GM12874 (cell line): ENCODE measurements around the gene ROR1.

ENCODE experiments used
- TF ChIP-seq, protein P1 (sequence below): IDR thresholded peaks from 2 replicates; pipeline ENCODE4 v1.5.1; 2011; ENCODE audit warnings: low read depth, mild to moderate bottlenecking, control low read depth, low read length, moderate library complexity; ENCODE audit not compliant: insufficient read depth

The ROR1 gene

DNA sequence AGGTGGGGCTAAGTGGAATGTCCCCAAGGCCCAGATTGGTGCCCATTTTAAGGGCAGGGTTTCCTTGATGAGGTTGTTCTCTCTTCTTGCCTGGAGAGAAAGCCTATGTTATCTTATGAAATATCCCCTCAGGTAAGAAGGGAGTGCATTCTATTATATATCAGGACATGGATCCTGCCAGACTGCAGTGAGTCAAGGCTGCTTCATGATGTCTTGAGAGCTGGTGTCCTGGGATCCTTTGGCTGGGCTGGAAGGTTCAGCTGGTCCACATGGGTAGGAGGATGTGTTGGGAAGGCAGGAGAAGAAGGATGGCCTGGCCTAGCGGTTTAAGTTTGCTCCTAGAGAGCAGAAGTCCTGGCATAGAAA, 207.6 kb downstream of the ROR1 start:
- TF ChIP-seq, protein P1, sequence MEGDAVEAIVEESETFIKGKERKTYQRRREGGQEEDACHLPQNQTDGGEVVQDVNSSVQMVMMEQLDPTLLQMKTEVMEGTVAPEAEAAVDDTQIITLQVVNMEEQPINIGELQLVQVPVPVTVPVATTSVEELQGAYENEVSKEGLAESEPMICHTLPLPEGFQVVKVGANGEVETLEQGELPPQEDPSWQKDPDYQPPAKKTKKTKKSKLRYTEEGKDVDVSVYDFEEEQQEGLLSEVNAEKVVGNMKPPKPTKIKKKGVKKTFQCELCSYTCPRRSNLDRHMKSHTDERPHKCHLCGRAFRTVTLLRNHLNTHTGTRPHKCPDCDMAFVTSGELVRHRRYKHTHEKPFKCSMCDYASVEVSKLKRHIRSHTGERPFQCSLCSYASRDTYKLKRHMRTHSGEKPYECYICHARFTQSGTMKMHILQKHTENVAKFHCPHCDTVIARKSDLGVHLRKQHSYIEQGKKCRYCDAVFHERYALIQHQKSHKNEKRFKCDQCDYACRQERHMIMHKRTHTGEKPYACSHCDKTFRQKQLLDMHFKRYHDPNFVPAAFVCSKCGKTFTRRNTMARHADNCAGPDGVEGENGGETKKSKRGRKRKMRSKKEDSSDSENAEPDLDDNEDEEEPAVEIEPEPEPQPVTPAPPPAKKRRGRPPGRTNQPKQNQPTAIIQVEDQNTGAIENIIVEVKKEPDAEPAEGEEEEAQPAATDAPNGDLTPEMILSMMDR: no peak

DNA sequence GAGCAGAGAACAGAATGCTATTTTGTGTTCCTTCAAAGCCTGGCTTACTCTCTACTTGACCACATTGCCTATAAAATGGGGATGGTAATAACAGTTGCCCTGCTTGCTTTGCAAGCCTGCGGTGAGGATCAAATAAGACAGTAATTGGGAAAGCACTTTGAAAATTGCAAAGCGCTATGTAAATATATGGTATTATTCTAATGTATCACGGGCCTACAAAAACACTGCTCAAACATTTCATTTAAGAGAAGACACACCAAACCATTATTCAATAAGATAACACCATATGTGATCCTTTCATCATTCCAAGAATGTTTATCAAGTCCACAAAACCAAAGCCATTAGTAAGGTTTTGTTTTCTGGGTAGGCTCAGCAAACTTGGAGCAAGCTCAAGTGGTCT, 208.4 kb downstream of the ROR1 start:
- TF ChIP-seq, protein P1: no peak

DNA sequence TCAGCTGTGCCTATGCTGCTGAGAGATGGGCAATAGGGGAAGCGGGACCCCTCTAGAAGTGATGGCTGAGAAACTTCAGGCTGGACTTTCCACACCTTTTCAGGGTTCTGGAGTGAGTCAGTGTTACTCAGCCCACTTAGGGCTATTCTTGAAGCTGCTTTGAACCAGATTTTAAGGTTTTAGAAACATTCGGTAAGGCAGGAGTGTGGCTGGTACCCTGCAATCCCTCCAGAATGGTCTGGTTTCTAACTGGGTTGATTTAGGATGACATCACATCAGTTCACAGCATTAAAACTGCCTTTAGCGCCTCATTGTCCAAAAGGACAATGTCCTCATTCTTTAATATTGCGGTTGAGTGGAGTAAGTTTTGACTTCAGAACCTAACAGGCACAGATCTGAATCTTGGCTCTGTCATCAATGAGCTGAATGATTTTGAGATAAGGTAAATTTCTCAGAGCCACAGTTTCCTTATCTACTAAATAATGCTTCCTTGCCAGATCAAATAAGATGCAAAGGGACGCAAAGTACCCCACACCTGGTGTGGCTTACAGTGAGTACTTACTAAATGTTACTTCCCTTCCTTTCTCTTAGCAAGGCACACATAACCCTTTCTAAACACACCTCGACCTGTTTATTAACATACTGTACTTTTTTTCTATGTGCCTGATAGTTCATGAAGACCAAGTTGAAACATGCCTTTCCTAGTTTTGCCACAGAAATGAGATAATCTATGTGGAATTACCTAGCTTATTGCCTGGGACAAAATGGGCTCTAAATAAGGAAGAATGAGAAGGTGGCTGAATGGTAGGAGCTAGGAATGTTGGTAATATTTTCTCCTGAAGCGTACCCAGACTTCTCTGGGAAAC, 209.8 kb downstream of the ROR1 start:
- TF ChIP-seq, protein P1: no peak

DNA sequence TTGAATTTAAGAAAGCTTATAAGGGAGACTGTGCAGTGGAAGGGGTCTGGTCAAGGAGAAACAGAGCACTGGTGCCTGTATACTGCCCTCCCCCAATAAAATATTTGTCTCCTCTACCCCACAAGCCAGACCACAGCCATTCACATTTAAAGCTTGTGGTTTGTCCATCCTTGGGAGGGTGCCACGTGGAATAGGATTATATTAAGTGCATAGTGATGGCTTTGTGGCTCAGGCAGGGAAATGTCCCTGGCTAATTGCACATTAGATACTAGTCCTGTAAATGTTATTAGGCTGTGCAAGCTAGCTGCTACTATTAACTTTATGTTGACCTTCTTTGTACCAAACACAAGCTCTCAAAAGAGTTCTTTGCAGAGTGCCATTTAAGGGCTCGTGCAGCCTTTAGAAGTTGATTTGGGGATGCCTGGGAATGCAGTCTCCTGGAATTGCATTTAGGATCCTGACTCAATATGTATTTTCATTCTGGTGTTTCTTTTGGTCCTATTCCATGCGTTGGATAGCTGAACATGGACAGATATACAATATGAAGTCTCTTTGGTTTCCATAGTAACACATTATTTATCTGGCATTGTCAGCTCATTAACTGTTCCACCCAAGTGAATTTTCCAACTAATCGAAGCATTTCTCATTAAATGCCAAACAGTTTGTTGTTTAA, 210.6 kb downstream of the ROR1 start:
- TF ChIP-seq, protein P1: no peak

DNA sequence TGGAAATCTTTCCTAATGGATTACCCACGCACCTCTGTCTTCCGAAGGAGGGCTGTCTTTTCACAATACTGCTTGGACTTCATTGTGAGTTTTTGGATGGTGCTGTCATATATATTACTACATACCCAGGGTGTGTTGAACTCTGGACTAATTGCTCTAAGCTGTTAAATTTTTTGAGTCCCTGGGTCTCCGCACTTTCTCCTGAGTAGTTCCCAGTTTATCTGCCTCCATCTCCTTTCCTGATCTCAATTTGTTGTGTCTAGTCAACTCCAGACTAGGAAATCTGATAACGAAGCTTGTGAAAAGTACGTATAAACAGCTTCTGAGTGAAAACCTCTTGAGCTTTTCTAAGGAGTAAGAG, 211.1 kb downstream of the ROR1 start:
- TF ChIP-seq, protein P1: no peak

DNA sequence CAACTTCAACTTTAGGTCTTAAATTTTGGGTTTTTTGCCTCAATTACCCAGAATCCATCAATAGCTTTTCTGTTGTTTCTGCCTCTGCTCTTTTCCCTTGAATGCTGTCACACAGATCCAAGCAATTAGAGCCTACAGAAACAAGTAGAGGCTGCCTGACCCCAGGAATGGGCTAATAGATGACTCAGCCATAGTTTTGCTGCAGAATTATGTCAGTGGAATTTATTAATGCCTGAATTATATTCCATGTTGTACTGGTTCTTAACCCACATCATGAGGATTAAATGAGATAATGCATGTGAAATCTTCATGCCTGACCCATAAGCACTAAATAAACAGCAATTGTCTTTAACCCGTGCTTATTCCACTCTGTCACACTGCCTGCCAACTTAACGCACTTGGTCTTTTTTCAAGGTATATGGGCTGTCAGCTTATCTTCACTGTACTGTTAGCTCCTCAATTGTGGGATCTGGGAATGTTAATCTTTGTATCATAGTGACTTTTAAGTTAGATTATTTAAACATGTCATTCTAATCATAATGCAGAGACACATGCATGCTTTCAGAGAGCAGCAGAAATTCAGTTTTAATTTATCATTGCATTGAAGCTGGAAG, 213.3 kb downstream of the ROR1 start:
- TF ChIP-seq, protein P1: no peak

DNA sequence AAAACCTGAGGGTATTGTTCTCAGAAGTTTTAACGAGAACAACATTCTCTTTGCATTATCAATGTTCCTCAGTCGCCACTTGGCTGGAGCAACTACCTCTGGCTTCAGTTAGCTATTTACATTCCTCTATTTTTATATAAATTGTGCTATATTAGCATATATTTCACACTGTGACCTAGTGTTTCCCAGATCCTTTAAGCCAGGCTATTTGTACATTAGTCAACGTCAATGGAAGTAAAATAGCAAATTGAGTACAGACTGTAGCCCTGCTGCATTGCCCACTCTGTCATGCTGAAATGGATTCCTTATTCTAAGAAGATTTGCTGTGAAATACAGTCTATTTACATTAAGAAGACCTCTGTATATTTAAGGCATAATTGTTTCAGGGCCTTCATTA, 213.8 kb downstream of the ROR1 start:
- TF ChIP-seq, protein P1: no peak
